Neural cell (in vitro differentiated cells): ENCODE measurements around the gene DGKD. TPM values are rescaled to one million over a fixed set of nuclear protein-coding genes. Genes with fewer than 3 reads are reported as not detected.

Experiments
- H2AFZ ChIP-seq: fragments of 200-600, 300-800 bp; sonication (generic), shearing (Covaris generic); 2 replicates; pipeline ENCODE4 v1.6.0; 2014; ENCODE audit warnings: low read depth, mild to moderate bottlenecking, antibody characterized with exemption, low read length, moderate library complexity
- H3F3A ChIP-seq: fragments of 200-600 bp; shearing (Covaris generic); 2 replicates; pipeline ENCODE4 v1.6.1; 2016; ENCODE audit warnings: mild to moderate bottlenecking, moderate library complexity, mixed read lengths, antibody characterized with exemption, low read length; ENCODE audit not compliant: insufficient read depth, poor library complexity, severe bottlenecking
- H3K27ac ChIP-seq: fragments of 200-600, 300-800 bp; sonication (generic), shearing (Covaris generic); 2 replicates; pipeline ENCODE4 v1.5.1; 2014; ENCODE audit warnings: mild to moderate bottlenecking, low read length, moderate library complexity
- H3K27me3 ChIP-seq: fragments of 300-800, 200-600 bp; sonication (generic), shearing (Covaris generic); 2 replicates; pipeline ENCODE4 v1.6.0; 2014; ENCODE audit warnings: mild to moderate bottlenecking, low read depth, low read length, moderate library complexity; ENCODE audit not compliant: insufficient read depth
- H3K36me3 ChIP-seq: fragments of 300-800, 200-600 bp; sonication (generic), shearing (Covaris generic); 2 replicates; pipeline ENCODE4 v1.5.1; 2014; ENCODE audit warnings: mild to moderate bottlenecking, antibody characterized with exemption, low read length, moderate library complexity; ENCODE audit not compliant: insufficient read depth
- H3K4me2 ChIP-seq: fragments of 300-800, 200-600 bp; sonication (generic), shearing (Covaris generic); 2 replicates; pipeline ENCODE4 v1.6.0; 2014; ENCODE audit warnings: mild to moderate bottlenecking, low read length
- H3K4me3 ChIP-seq: fragments of 300-800, 200-600 bp; sonication (generic), shearing (Covaris generic); 2 replicates; pipeline ENCODE4 v1.5.1; 2014; ENCODE audit warnings: mild to moderate bottlenecking, low read length, moderate library complexity
- H3K79me2 ChIP-seq: fragments of 200-600 bp; shearing (Covaris generic); replicated peaks from 2 replicates; pipeline ENCODE4 v1.6.0; 2014; ENCODE audit warnings: mild to moderate bottlenecking, low read length, moderate library complexity; ENCODE audit not compliant: insufficient read depth
- H3K9ac ChIP-seq: fragments of 300-800, 200-600 bp; sonication (generic), shearing (Covaris generic); 2 replicates; pipeline ENCODE4 v1.6.1; 2016; ENCODE audit warnings: mild to moderate bottlenecking, low read length, mixed read lengths
- H3K9me2 ChIP-seq: fragments of 200-600 bp; shearing (Covaris generic); 2 replicates; pipeline ENCODE4 v1.6.1; 2016; ENCODE audit warnings: mild to moderate bottlenecking, low read length, mixed read lengths; ENCODE audit not compliant: insufficient read depth
- H3K9me3 ChIP-seq: fragments of 200-600, 300-800 bp; sonication (generic), shearing (Covaris generic); 2 replicates; pipeline ENCODE4 v1.6.1; 2016; ENCODE audit warnings: mild to moderate bottlenecking, mixed run types, low read length, moderate library complexity, mixed read lengths
- H4K20me1 ChIP-seq: fragments of 200-600 bp; shearing (Covaris generic); 2 replicates; pipeline ENCODE4 v1.6.1; 2016; ENCODE audit warnings: mild to moderate bottlenecking, mixed run types; ENCODE audit not compliant: insufficient read depth
- EP300 ChIP-seq: fragments of 450-650 bp; conservative IDR thresholded peaks from 2 replicates; pipeline ENCODE4 v1.6.1; 2014; ENCODE audit warnings: antibody characterized with exemption, mild to moderate bottlenecking, moderate library complexity; ENCODE audit not compliant: poor library complexity, severe bottlenecking
- EZH2 ChIP-seq: fragments of 200-600, 300-800 bp; shearing (Covaris generic), sonication (generic); IDR thresholded peaks from 2 replicates; pipeline ENCODE4 v1.6.1; 2014; ENCODE audit warnings: antibody characterized with exemption, low read length, borderline replicate concordance, mild to moderate bottlenecking; ENCODE audit not compliant: insufficient read depth, poor library complexity, severe bottlenecking
- MXI1 ChIP-seq: fragments of 450-650 bp; conservative IDR thresholded peaks from 2 replicates; pipeline ENCODE4 v1.6.1; 2014; ENCODE audit warnings: antibody characterized with exemption, mild to moderate bottlenecking; ENCODE audit not compliant: poor library complexity, severe bottlenecking
- POLR2AphosphoS5 ChIP-seq: IDR thresholded peaks from 2 replicates; pipeline ENCODE4 v1.6.1; 2012
- RAD21 ChIP-seq: fragments of 450-650 bp; conservative IDR thresholded peaks from 2 replicates; pipeline ENCODE4 v1.6.1; 2014; ENCODE audit warnings: antibody characterized with exemption, mild to moderate bottlenecking, moderate library complexity
- REST ChIP-seq: IDR thresholded peaks from 2 replicates; pipeline ENCODE4 v1.6.1; 2012; ENCODE audit warnings: borderline replicate concordance
- SMC3 ChIP-seq: fragments of 450-650 bp; conservative IDR thresholded peaks from 2 replicates; pipeline ENCODE4 v1.6.1; 2014; ENCODE audit warnings: antibody characterized with exemption, mild to moderate bottlenecking, moderate library complexity; ENCODE audit not compliant: poor library complexity
- TAF1 ChIP-seq: IDR thresholded peaks from 2 replicates; pipeline ENCODE4 v1.6.1; 2012; ENCODE audit warnings: low read depth
- polyA plus RNA-seq: library from polyadenylated mRNA; depleted of rRNA; stranded (reverse); fragments of >200 nt; gene quantifications from 2 replicates; pipeline ENCODE4 v1.2.3, GENCODE V29; 2014
- TF ChIP-seq, protein P1 (sequence below): fragments of 450-650 bp; IDR thresholded peaks from 2 replicates; pipeline ENCODE4 v1.5.1; 2014; ENCODE audit warnings: antibody characterized with exemption, mild to moderate bottlenecking, moderate library complexity; ENCODE audit not compliant: poor library complexity, severe bottlenecking

DGKD gene
- polyA plus RNA-seq, 1 donor from 2014 or later, result 36.4 TPM

- no peak overlapping the region for H3K4me2 ChIP-seq
- no peaks in the 10 kb centered on the region for H3K9me2 ChIP-seq
- no peaks in the 10 kb centered on the region for H4K20me1 ChIP-seq
- H3K4me3 ChIP-seq, result no peak overlapping the region
- no peak overlapping the region for H3K9ac ChIP-seq
- no peaks in the 10 kb centered on the region for H3K27me3 ChIP-seq
- H3K9me3 ChIP-seq, result no peaks in the 10 kb centered on the region
- H3F3A ChIP-seq, result no peaks in the 10 kb centered on the region
- no peak overlapping the region for H3K27ac ChIP-seq
- H3K36me3 ChIP-seq, result no peaks in the 10 kb centered on the region
- no peak overlapping the region for H2AFZ ChIP-seq
- H3K79me2 ChIP-seq, result no peaks in the 10 kb centered on the region
- TF ChIP-seq EP300 (no peak), EZH2 (no peak), MXI1 (no peak), RAD21 (no peak), TAF1 (no peak), REST (no peak), POLR2AphosphoS5 (no peak)
- TF ChIP-seq, protein P1, sequence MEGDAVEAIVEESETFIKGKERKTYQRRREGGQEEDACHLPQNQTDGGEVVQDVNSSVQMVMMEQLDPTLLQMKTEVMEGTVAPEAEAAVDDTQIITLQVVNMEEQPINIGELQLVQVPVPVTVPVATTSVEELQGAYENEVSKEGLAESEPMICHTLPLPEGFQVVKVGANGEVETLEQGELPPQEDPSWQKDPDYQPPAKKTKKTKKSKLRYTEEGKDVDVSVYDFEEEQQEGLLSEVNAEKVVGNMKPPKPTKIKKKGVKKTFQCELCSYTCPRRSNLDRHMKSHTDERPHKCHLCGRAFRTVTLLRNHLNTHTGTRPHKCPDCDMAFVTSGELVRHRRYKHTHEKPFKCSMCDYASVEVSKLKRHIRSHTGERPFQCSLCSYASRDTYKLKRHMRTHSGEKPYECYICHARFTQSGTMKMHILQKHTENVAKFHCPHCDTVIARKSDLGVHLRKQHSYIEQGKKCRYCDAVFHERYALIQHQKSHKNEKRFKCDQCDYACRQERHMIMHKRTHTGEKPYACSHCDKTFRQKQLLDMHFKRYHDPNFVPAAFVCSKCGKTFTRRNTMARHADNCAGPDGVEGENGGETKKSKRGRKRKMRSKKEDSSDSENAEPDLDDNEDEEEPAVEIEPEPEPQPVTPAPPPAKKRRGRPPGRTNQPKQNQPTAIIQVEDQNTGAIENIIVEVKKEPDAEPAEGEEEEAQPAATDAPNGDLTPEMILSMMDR, result no peak
Observed at GRCh38 chr2:233422050-233422639, 67.9 kb downstream of the DGKD start.

DNA sequence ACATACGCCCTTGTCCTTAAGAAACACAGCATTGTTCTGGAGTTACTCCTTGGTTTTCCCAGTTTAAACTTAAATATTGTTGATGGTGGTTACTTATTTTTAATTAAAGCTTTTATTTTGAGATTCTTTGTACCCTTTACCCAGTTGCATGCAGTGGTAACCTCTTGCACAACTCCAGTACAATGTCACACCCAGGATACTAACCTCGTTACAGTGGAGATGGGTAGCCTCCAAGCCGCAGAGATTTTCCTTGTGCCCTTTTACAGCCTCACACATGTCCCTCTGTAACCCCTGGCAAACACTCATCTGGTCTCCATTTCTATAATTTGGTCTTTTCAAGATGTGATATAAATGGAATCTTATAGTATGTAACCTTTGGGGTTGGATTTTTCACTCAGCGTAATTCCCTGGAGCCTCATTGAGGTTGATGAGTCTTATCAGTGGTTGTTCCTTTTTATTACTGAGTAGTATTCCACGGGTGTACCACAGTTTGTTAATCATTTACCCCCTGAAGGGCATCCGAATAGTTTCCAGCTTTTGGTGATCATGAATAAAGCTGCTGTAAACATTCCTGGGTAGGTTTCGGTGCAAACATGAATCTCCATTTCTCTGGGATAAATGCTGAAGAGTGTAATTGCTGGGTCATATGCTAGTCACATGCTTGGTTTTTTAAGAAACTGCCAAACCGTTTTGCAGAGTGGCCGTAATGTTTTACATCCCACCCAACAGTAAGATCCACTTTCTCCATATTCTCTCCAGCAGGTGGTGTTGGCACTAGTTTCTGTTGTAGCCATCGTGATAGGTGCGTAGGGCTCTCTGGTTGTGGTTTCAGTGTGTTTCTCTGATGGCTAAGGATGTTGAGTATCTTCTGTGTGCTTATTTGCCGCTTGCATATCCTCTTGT lies 68.6 kb downstream of the DGKD start:
- Histone ChIP-seq H3K27me3 (no peaks in the 10 kb centered on the region), H4K20me1 (no peaks in the 10 kb centered on the region), H3K79me2 (no peaks in the 10 kb centered on the region), H3F3A (no peaks in the 10 kb centered on the region), H2AFZ (no peak overlapping the region), H3K27ac (no peak overlapping the region), H3K4me3 (no peak overlapping the region), H3K9ac (no peak overlapping the region), H3K4me2 (no peak overlapping the region), H3K36me3 (no peaks in the 10 kb centered on the region), H3K9me3 (no peaks in the 10 kb centered on the region), H3K9me2 (no peaks in the 10 kb centered on the region)
- TF ChIP-seq EZH2, result no peak
- TF ChIP-seq, protein P1, result no peak
- TF ChIP-seq RAD21, result no peak
- TF ChIP-seq MXI1, result no peak
- TF ChIP-seq TAF1, result no peak
- no peak for TF ChIP-seq EP300
- TF ChIP-seq POLR2AphosphoS5, result no peak
- no peak for TF ChIP-seq SMC3
- TF ChIP-seq REST, result no peak
